K562 treated with DMSO at 1 percent for 48 hours (cell line): ENCODE measurements around the gene SLITRK2. TPM values are rescaled to one million over a fixed set of nuclear protein-coding genes. Genes with fewer than 3 reads are reported as not detected.

Experiments
- total RNA-seq: library from RNA; unstranded; fragments of 300-600 nt; gene quantifications from 2 replicates; pipeline ENCODE4 v1.2.3, GENCODE V29; 2022; ENCODE audit warnings: low replicate concordance; ENCODE audit errors: extremely low read depth

SLITRK2 gene
- not detected in 2 replicates for total RNA-seq

DNA sequence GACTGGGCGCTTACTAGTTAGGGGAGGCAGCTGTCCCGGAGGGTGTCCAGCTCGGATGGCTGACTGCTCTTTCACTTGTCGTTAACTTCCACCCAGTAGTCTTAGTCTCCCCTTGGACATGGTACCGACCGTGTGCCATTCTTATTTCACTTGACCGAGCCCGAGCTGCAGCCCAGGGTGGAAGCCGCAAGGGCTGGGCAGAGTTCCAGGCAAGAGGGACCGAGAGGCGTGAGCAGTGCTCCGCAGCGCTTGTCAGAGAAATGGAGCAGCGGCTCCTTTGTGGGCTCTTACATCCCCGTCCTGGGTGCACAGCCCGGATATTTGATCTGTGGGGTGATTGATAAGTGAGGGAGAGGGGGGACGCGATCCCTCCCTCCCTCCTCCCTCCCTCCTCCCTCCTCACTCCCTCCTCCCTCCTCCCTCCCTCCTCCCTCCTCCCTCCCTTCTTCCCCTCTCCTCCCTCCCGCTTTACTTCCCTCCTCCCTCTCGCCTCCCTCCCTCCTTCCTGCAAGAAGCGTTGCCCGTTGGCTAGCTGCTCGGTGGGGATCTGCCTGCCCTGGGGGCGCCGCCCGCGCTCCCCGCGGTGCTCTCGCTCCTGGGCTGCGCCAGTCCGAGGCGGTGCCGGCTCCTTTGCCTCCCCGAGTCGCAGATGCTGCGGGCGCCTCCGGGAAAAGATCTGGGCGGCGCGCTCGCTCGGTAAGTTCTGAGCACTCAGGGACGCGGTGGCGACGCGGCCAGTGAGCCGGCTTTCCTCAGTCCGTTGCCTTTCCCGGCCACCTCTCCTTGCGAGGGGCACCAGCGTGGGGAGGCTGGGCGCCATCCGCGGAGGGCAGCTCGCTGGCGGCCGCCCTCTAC, at the start of gene SLITRK2:
Gene SLITRK2 (plus strand): TSS at position 499 of the 855 bp plus-strand sequence. CDS start 4,597 bp downstream, outside the sequence.

